GM20000 (cell line): ENCODE data around the gene PIGQ.

Experiments
- DNase-seq: peaks from one replicate; pipeline ENCODE4 v3.0.0; 2012; ENCODE audit warnings: low spot score
- CTCF ChIP-seq: IDR thresholded peaks from 2 replicates; pipeline ENCODE4 v1.5.1; 2012; ENCODE audit warnings: mild to moderate bottlenecking, control low read depth; ENCODE audit errors: extremely low read depth, missing control alignments

The PIGQ gene

GRCh38 chr16:546909-547770 lies 22.6 kb upstream of the PIGQ start:
- DNase-seq: peak; percentile 87
- TF ChIP-seq CTCF: peak; percentile 81

- no peak for DNase-seq
Measured at GRCh38 chr16:548586-548985, 21.2 kb upstream of the PIGQ start.

GRCh38 chr16:549544-550263 lies 20.1 kb upstream of the PIGQ start:
- DNase-seq: no peak
- no peak for TF ChIP-seq CTCF

More at GRCh38 chr16:548586-548985, 21.2 kb upstream of the PIGQ start:
- no peak for TF ChIP-seq CTCF

GRCh38 chr16:551210-551609 lies 18.6 kb upstream of the PIGQ start:
- no peak for TF ChIP-seq CTCF
- no peak for DNase-seq

- no peak for TF ChIP-seq CTCF
Measured at GRCh38 chr16:552171-552570, 17.6 kb upstream of the PIGQ start.

GRCh38 chr16:553601-554296 lies 16.0 kb upstream of the PIGQ start:
- no peak for TF ChIP-seq CTCF
- DNase-seq: no peak

More at GRCh38 chr16:552171-552570, 17.6 kb upstream of the PIGQ start:
- no peak for DNase-seq

- no peak for TF ChIP-seq CTCF
- DNase-seq: no peak
Measured at GRCh38 chr16:554297-554621, 15.5 kb upstream of the PIGQ start.
